H1 (cell line): ENCODE data around the gene EIF1AX.

Experiments used
- CEBPB ChIP-seq: IDR thresholded peaks from 2 replicates; pipeline ENCODE4 v1.6.1; 2012; ENCODE audit warnings: low read depth, low read length
- EP300 ChIP-seq, 2 experiments: IDR thresholded peaks; 1 replicate in 1 of 2; 2 replicates in 1 of 2; pipeline ENCODE4 v1.6.1; 2011 to 2012; ENCODE audit warnings: low read depth in 2 of 2, low read length in 2 of 2, mild to moderate bottlenecking in 2 of 2, borderline replicate concordance in 1 of 2, inconsistent platforms in 1 of 2, moderate library complexity in 1 of 2
- POLR2AphosphoS5 ChIP-seq: IDR thresholded peaks from 2 replicates; pipeline ENCODE4 v1.6.1; 2011; ENCODE audit warnings: low read depth, low read length
- RAD21 ChIP-seq, 2 experiments: IDR thresholded peaks in 1 of 2; conservative IDR thresholded peaks in 1 of 2; 2 replicates each; pipeline ENCODE4 v1.6.1; 2011; ENCODE audit warnings: low read depth in 2 of 2, low read length in 2 of 2, improper control_type of control experiment in 1 of 2, inconsistent platforms in 1 of 2, mild to moderate bottlenecking in 1 of 2, moderate library complexity in 1 of 2
- SRF ChIP-seq: IDR thresholded peaks from 2 replicates; pipeline ENCODE4 v1.6.1; 2011; ENCODE audit warnings: mild to moderate bottlenecking, low read depth, low read length, moderate library complexity
- TCF12 ChIP-seq: IDR thresholded peaks from 2 replicates; pipeline ENCODE4 v1.6.1; 2011; ENCODE audit warnings: low read depth, mild to moderate bottlenecking, low read length
- YY1 ChIP-seq: IDR thresholded peaks from 2 replicates; pipeline ENCODE4 v1.6.1; 2011; ENCODE audit warnings: low read depth, mild to moderate bottlenecking, low read length
- TF ChIP-seq, protein P1 (sequence below), 3 experiments: IDR thresholded peaks; 1 replicate in 2 of 3; 2 replicates in 1 of 3; pipeline versions ENCODE4 v1.5.1 to v1.6.1; 2011; ENCODE audit warnings: low read length in 3 of 3, mild to moderate bottlenecking in 3 of 3, inconsistent platforms in 2 of 3, low read depth in 1 of 3, moderate library complexity in 1 of 3; ENCODE audit not compliant: insufficient read depth in 1 of 3; ENCODE audit errors: control extremely low read depth in 1 of 3
- TF ChIP-seq, protein P2 (sequence below): IDR thresholded peaks from 2 replicates; pipeline ENCODE4 v1.6.1; 2012; ENCODE audit warnings: low read length, inconsistent platforms

DNA sequence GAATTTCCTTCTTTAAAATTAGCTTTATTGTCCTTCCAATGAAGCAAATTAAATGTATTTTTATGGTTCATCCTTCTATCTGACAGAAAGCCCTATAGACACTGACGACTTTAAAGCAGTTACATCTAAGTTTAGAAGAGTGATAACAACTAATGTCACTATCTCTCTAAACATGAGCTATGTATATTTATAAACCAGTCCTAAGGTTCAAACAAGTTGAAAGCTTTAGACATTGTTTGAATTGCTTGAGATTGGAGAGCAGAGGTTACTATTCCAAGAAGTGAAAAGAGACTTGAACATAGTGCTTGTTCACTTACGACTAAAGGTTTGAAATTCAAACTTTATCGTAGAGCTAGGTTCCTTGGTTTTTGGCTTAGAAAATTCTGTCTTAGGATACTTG lies 30.2 kb upstream of the EIF1AX start:
- TF ChIP-seq POLR2AphosphoS5 (no peak), YY1 (no peak), CEBPB (no peak), SRF (no peak), EP300 (IDR thresholded peaks at IDR 0.05; ENCODE audit: borderline replicate concordance in 1 of 2, low read depth in 2 of 2, low read length in 2 of 2) (no peak), TCF12 (no peak), RAD21 (IDR thresholded peaks at IDR 0.05 in 1 of 2, conservative IDR thresholded peaks at IDR 0.05 in 1 of 2; ENCODE audit: low read depth in 2 of 2, low read length in 2 of 2) (no peak)
- TF ChIP-seq, protein P1, sequence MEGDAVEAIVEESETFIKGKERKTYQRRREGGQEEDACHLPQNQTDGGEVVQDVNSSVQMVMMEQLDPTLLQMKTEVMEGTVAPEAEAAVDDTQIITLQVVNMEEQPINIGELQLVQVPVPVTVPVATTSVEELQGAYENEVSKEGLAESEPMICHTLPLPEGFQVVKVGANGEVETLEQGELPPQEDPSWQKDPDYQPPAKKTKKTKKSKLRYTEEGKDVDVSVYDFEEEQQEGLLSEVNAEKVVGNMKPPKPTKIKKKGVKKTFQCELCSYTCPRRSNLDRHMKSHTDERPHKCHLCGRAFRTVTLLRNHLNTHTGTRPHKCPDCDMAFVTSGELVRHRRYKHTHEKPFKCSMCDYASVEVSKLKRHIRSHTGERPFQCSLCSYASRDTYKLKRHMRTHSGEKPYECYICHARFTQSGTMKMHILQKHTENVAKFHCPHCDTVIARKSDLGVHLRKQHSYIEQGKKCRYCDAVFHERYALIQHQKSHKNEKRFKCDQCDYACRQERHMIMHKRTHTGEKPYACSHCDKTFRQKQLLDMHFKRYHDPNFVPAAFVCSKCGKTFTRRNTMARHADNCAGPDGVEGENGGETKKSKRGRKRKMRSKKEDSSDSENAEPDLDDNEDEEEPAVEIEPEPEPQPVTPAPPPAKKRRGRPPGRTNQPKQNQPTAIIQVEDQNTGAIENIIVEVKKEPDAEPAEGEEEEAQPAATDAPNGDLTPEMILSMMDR (IDR thresholded peaks at IDR 0.05; ENCODE audit: control extremely low read depth in 1 of 3, insufficient read depth in 1 of 3, low read depth in 1 of 3, low read length in 3 of 3), result no peak
- TF ChIP-seq, protein P2, sequence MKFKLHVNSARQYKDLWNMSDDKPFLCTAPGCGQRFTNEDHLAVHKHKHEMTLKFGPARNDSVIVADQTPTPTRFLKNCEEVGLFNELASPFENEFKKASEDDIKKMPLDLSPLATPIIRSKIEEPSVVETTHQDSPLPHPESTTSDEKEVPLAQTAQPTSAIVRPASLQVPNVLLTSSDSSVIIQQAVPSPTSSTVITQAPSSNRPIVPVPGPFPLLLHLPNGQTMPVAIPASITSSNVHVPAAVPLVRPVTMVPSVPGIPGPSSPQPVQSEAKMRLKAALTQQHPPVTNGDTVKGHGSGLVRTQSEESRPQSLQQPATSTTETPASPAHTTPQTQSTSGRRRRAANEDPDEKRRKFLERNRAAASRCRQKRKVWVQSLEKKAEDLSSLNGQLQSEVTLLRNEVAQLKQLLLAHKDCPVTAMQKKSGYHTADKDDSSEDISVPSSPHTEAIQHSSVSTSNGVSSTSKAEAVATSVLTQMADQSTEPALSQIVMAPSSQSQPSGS, result no peak
